Measurements from ENCODE around the gene KRT74.
"Not testable (repeated sequence)": the region's sequence is repeated elsewhere in the genome, so short reads cannot be mapped to it uniquely, and the experiment has no call there.

The KRT74 gene

GRCh38 chr12:52601671-52602070, 28.0 kb upstream of the KRT74 start:
- no peak for DNase-seq

GRCh38 chr12:52600941-52601481, 27.4 kb upstream of the KRT74 start, which contains the start of gene KRT72:
KRT72 (minus strand) TSS chr12:52601463; CDS start chr12:52601452, 11 bp downstream.
- DNase-seq: no peak

DNA sequence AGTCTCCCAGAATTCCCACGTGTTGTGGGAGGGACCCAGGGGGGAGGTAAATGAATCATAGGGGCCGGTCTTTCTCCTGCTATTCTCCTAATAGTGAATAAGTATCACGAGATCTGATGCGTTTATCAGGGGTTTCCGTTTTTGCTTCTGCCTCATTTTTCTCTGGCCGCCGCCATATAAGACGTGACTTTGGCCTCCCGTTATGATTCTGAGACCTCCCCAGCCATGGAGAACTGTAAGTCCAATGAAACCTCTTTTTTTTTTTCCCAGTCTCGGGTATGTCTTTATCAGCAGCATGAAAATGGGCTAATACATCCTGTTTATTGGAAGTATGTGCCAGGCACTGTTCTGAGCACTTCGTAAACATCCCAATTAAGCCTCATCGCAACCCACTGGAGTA, 26.8 kb upstream of the KRT74 start:
- no peak for DNase-seq

DNA sequence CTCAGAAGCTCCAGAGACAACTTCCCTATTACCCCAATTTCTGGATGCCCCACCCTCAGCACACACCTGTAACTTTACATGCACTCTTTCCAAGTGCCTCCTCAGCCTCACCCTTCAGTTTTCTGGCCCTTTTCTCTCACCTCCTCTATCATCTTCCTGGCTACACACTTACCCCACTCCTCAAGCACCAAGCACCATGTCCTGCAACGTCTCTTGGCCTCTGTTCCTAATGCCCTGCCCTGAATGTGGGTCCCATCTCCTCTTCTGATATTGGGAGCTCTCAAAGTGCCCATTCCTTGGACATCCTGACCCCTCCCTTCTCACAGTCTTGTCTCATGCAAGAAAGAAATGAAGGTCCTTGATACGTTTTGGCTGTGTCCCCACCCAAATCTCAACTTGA, 26.4 kb upstream of the KRT74 start:
- DNase-seq: no peak

DNA sequence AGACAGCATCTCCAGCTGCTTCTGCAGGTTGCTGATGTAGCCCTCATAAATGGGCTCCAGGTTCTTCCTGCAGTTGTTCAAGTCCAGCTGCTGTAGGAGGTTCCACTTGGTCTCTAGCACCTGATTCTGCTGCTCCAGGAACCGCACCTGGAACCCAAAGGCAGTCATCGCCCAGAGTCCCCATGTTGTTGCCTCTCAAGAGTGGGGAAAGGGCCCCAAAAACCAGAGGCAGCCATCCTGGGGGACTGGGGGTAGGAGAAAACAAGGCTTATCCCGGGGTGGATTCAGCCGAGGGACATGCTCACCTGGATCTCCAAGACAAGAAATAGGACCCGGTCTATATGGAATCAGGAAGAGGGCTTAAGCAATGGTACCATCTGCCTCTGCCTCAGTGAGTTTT, 25.3 kb upstream of the KRT74 start:
- DNase-seq: no peak

DNA sequence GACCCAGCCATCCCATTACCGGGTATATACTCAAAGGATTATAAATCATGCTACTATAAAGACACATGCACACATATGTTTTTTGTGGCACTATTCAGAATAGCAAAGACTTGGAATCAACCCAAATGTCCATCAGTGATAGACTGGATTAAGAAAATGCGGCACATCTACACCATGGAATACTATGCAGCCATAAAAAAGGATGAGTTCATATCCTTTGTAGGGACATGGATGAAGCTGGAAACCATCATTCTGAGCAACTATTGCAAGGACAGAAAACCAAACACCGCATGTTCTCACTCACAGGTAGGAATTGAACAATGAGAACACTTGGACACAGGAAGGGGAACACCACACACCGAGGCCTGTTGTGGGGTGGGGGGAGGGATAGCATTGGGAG, 20.6 kb upstream of the KRT74 start:
- not testable (repeated sequence) for DNase-seq

GRCh38 chr12:52591521-52591920, 17.9 kb upstream of the KRT74 start:
- no peak for DNase-seq

GRCh38 chr12:52590021-52590420, 16.4 kb upstream of the KRT74 start:
- no peak for DNase-seq

DNA sequence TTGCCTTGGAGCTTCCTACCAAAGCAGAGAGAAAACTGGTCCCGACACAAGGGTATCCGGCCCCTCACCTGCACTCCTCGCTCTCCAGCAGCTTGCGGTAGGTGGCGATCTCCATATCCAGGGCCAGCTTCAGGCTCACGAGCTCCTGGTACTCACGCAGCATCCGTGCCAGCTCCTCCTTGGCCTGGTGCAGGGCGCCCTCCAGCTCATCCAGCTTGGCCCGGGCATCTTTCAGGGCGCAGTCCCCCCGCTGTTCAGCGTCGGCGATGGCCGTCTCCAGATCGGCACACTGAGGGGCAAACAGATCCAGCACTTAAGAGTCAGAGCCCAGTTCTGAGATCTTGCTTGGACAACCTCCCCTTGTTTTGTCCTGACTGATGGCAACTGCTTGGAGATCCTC, 13.9 kb upstream of the KRT74 start:
- no peak for DNase-seq

DNA sequence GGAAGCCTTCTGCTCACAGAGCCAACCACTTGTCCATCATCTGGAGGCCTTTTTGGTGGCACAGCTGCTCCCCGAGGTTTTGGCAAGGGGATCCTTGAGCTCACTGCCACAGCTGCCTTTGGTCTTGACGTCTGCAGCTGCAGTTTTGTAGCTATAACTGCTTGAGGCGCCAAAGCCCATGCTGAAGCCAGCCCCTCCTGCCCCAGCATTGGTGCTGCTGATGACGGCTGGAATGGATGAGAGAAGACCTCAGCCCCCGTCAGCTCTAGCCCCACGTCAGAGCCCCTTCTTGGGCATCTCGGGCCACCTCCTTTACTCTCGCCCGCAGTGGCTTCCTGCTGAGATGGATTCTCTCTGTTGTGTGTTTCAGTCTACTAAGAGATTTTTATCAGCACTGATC, 12.3 kb upstream of the KRT74 start:
- no peak for DNase-seq

DNA sequence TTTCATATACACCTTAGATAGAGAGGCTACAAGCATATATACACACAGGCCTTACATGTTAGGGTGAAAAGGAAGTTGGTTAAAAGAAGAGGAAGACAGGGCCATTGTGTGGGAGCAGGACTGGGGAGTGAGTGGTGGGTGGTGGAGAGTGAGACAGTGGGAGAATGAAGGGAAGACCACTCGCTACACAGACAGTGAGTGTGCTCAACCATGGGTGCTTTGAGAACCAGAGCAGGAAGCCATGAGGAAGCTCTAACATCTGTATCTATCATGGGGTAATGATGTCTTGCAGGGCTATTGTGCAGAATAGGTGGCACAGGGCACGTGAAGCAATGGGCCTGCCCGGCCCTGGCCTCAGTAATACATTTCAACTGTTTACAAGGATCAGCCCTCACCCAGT, 11.4 kb upstream of the KRT74 start:
- DNase-seq: peak; percentile 13

- DNase-seq: no peak
These were observed 10.6 kb upstream of the KRT74 start for GRCh38 chr12:52584156-52584682.

GRCh38 chr12:52582971-52583456, 9.4 kb upstream of the KRT74 start:
- DNase-seq: peak; percentile 80

GRCh38 chr12:52582486-52582885, 8.8 kb upstream of the KRT74 start:
- no peak for DNase-seq

DNA sequence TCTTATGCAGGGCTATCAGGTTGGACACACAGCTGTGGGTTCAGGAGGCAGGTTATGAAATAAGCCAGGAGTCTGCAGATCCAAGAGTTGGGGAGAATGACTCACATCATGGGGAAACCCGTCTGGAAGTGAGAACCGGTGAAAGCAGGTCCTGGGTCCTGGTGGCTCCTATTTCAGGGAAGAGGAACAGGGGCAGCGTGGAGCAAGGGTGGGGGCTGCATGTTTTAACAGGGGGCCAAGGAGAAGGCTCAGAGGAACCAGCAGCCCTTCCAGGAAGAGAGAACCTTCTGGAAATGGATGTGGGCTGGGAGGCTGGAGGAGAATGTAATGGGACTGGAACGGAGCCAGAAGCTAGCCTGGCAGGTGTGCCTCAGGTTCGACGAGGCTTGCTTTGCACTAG, 7.8 kb upstream of the KRT74 start:
- no peak for DNase-seq

DNA sequence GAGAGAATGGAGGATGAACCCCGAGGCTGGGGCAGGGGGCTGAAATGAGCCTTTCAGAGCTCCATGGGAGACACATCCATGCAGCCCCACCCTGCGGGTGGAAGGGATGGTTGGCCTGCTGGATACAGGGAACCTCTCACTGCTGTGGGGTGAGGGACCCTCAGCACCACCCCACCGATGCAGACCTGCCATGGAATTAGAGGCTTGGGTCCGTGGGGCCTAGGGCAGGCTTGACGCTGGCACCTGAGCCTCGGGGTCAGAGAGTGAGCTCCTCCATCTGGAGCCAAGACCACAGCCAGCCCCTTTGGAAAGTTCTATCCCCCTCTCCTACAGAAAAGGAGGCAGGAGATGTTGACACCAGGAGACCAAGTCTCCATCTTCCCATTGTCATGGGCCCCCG, 7.4 kb upstream of the KRT74 start:
- no peak for DNase-seq

DNA sequence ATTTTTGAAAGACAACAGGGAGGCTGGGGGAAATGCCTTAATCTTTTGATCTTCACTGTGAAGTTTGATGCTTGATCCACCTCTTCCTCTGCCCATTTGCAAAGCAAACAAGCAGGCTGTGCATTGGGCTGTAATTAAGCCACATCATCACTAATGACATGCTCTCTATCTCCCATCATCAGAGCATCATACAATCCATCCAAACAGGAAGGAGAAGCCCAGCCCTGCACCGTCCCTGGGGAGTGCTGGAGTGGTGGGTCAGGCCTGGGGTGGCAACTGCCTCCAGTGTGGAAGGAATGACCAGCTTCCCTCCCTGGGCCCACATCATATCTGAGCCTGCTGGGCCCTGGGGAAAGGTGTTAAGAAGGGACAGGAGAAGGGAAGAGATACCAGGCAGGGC, 6.9 kb upstream of the KRT74 start:
- DNase-seq: no peak

DNA sequence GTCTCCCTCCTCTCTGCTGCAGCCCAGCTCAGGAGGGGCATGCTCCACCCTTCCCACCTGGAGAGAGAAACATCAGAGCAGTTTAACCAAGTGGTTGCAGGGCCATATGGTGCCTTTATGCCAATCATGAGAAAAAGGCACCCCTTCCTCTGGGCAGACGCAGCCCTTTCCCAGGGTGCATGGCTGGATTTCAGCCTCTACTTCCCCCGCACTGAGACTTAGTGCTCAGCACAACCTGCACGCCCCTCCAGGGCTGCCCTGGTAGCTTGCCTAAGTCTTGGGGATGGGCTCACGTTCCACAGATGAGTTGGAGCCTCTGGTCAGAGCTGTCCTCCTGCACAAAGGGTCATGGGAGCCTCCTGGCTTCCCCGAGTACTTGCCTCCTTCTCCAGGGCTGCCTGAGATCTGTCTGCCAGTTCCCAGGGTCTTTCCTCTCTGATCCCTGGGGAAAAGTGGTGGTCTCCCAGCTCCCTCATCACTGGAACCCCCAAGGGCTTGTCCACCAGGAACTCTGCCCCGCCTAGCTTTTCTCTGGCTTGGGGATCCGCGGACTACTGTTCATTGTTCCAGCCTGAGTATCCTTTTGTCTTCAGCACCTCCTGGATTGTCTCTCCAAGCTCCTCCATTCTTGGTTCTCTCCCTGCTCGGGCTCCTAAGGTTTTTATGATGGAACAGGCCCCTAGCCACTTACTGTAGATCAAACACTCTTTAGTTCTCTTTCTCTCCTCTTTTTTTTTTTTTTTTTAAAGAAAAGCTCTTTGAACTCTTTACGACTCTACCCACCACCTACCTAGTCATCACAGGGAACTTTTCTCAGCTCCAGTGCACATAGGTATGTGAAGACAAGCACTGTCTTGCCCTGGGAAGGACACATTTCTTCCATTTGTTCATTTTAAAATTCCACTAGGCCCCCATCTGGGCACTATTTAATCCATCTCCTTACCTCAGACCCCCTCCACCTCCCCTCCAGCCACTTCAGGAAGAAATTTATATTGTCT, 6.1 kb upstream of the KRT74 start:
- DNase-seq: no peak

- no peak for DNase-seq
These were observed 4.8 kb upstream of the KRT74 start for GRCh38 chr12:52578469-52578868.

GRCh38 chr12:52577316-52577715, 3.7 kb upstream of the KRT74 start:
- DNase-seq: no peak

DNA sequence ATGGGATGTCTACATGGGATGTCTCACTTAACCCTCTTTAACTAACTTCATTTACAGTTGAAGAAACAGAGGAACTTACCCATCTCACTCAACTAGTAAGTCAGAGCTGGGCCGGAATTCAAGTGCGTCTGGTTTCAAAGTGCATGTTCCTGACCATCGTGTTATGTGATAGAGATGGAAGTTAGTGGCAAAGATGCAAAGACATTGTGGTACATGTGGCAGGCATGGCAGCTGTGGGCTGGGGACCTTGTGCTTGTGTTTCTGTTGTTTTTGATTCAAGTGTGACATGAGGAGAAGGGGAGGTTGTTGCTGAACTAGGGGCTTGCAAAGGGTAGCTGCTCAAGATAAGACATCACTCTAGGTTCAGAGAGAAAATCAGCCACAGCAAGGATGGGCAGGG, 2.3 kb upstream of the KRT74 start:
- no peak for DNase-seq

- DNase-seq: no peak
These were observed 1.6 kb upstream of the KRT74 start for GRCh38 chr12:52575256-52575655.

GRCh38 chr12:52573306-52573705, 337 bp downstream of the KRT74 start:
- no peak for DNase-seq

DNA sequence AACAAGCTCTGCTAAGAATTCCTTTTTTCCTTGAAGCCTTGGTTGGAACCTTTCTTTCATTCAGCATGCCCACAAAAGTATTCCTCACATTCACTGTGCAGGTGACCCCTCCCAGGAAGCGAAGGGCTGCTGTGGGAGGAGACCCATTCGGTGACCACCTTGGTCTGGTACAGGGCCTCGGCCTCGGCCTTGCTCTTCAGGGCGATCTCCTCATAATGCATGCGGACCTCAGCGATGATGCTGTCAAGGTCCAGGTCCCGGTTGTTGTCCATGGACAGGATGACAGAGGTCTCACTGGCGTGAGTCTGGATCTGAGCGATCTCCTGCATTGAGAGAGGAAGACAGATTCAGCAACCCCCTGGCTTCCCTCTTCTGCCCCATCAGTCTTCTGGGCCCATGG, 3.1 kb downstream of the KRT74 start:
- DNase-seq: no peak

Measured in suppressor macrophage treated with lipopolysaccharide for 4 hours (primary cell).